Immature natural killer cell (primary cell): ENCODE data around the gene NPAS3. TPM values are rescaled to one million over a fixed set of nuclear protein-coding genes. Genes with fewer than 3 reads are reported as not detected.

ENCODE experiments used
- DNase-seq, 3 donors: peaks; one replicate each; pipeline ENCODE4 v3.0.0; 2022; ENCODE audit warnings: mixed read lengths in 1 of 3
- H3K27ac Mint-ChIP-seq, 6 donors: one replicate each; pipeline ENCODE4 v1.8.0; 2020; ENCODE audit warnings: mixed read lengths in 6 of 6, mild to moderate bottlenecking in 5 of 6, inconsistent platforms in 4 of 6, moderate library complexity in 3 of 6
- H3K27me3 Mint-ChIP-seq, 3 donors: one replicate each; pipeline ENCODE4 v1.8.0; 2020 to 2021; ENCODE audit warnings: low read depth in 3 of 3, mild to moderate bottlenecking in 3 of 3, mixed read lengths in 3 of 3, moderate library complexity in 3 of 3, inconsistent platforms in 1 of 3
- H3K36me3 Mint-ChIP-seq, 3 donors: one replicate each; pipeline ENCODE4 v1.8.0; 2020; ENCODE audit warnings: mixed read lengths in 3 of 3, inconsistent platforms in 2 of 3, mild to moderate bottlenecking in 2 of 3
- H3K4me1 Mint-ChIP-seq, 2 donors: one replicate each; pipeline ENCODE4 v1.8.0; 2020; ENCODE audit warnings: inconsistent platforms in 2 of 2, mild to moderate bottlenecking in 2 of 2, mixed read lengths in 2 of 2, moderate library complexity in 1 of 2
- H3K4me3 Mint-ChIP-seq, 5 donors: one replicate each; pipeline ENCODE4 v1.8.0; 2020; ENCODE audit warnings: mild to moderate bottlenecking in 5 of 5, mixed read lengths in 5 of 5, inconsistent platforms in 3 of 5, moderate library complexity in 3 of 5
- H3K9me3 Mint-ChIP-seq, 6 donors: one replicate each; pipeline ENCODE4 v1.8.0; 2020; ENCODE audit warnings: mild to moderate bottlenecking in 6 of 6, mixed read lengths in 6 of 6, inconsistent platforms in 4 of 6, moderate library complexity in 3 of 6
- polyA plus RNA-seq, 3 donors: library from polyadenylated mRNA; unstranded; fragments of 300-500 nt; fragmentation: Illumina TruSeq; gene quantifications; one replicate each; pipeline ENCODE4 v1.2.3, GENCODE V29; 2021

The NPAS3 gene
- polyA plus RNA-seq, 3 donors from 2014 or later = not detected

DNA sequence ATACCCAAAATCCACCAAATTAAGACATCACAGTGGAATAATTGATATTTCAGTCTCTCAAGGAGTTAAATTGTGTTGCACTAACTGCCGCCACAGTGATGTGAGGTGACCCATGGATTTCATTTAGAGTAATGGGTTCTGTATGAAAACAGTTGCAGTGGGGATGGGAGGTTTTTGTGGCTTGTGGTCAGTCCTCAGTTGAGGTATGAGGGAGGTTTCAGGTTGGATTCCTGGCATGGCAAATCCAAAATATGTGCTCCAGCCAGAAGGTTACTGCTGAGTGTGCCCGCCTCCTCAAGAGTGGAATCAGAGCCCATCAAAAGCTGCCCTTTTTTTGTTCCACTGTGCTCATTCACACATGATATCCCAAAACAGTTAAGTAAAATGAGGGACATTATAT lies 525.1 kb downstream of the NPAS3 start:
- H3K4me1 Mint-ChIP-seq = no peaks in the 10 kb centered on the region
- no peak overlapping the region for H3K4me3 Mint-ChIP-seq
- no peaks in the 10 kb centered on the region for H3K36me3 Mint-ChIP-seq
- peaks cover 0 to 1% (median 0%) of the 10 kb centered on the region in 3 donors for H3K27me3 Mint-ChIP-seq
- peaks cover 0 to 12% (median 4%) of the 10 kb centered on the region in 6 donors for H3K9me3 Mint-ChIP-seq
- no peak for DNase-seq
- H3K27ac Mint-ChIP-seq = no peak overlapping the region

DNA sequence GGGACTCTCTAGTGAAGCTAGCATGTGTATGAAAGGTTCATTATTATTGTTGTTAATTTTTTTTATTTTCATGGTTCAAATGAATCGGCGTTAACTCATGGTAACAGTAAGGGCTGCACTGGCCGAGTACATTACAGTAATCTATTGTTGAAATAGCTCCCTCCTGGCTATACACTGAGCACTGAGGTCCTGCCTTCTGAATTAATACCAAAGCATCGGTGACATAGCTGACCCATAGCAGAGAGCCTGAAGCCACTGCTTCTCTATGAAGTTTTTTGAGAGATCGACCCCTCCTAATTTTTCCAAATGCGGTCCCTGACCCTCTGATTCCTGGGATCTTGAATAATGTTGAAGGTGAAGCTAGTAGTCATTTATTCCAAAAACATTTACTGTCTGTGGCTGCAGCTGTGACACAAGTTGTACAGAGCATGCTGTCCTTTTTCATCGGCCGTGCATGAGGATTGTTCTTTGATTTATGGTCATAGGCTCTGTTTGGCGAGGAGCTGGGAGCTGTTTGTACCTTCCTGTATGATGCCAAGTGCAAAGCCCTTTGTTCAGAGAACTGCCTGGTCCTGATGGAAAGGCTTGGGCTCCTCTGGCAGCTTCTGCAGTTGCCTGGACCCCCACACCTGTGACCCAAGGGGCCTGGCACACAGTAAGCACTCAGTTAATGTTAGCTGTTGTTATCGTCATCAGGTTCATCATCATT lies 525.7 kb downstream of the NPAS3 start:
- peaks cover 0 to 12% (median 3%) of the 10 kb centered on the region in 6 donors for H3K9me3 Mint-ChIP-seq
- H3K36me3 Mint-ChIP-seq = no peaks in the 10 kb centered on the region
- H3K27me3 Mint-ChIP-seq = peaks cover 0 to 1% (median 0%) of the 10 kb centered on the region in 3 donors
- no peak overlapping the region for H3K4me3 Mint-ChIP-seq
- no peak overlapping the region for H3K27ac Mint-ChIP-seq
- H3K4me1 Mint-ChIP-seq = no peaks in the 10 kb centered on the region
- DNase-seq = no peak

DNA sequence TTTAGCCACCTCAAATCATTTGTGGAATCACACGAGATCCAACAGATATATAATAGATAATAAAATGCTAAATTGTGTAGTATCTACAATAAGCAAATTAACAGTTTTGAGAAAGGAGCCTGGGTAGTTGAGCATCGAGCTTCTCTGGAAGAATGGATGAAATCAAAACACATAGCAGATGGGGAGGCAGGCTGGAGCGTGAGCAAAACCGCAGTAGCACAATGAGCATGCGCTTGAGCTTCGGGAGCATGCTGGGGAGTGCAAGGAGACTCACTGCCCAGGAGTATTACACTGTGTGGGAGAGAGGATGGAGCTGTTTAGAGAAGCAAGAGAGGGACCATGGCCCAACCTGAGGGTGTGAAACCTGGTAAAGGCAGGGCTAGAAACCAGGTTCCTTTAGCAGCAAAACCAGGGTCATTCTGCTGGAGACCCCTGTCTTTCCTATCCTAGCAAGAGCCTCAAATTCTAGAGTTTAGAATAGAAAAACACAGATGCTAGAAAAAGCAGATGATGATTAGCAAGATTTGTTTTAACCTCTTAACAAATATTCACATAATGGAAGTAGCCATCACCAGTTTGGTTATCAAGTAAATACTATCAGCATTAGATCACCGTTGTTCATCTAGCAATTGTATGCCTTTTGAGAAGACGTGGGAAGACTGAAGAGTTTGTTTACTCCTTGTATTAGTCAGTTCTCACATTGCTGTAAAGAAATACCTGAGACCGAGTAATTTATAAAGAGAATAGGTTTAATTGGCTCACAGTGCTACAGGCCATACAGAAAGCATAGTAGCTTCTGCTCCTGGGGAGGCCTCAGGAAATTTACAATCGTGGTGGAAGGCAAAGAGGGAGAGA lies 527.4 kb downstream of the NPAS3 start:
- Mint-ChIP-seq H3K27ac (no peak overlapping the region), H3K36me3 (no peaks in the 10 kb centered on the region), H3K4me1 (no peaks in the 10 kb centered on the region), H3K27me3 (peaks cover 0 to 1% (median 0%) of the 10 kb centered on the region in 3 donors), H3K9me3 (peaks cover 0 to 12% (median 3%) of the 10 kb centered on the region in 6 donors), H3K4me3 (no peak overlapping the region)
- DNase-seq = no peak

DNA sequence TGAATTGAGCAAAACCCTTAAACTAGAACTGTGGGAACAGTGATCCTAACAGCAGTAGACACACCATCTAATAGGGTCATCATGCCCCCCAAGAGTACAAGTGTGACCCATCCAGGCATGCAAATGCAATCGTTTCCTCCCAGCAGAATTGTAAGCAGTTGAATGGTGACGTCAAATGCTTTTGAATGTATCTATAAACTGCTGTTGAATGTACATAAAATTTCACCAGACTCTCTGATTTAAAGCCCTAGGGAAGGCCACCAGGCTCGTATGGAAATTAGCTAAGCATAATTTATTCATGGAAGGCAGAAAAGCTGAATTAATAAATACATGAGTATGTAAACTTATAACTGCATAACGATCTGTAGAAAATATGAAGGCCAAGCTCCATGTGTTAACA lies 529.3 kb downstream of the NPAS3 start:
- no peak overlapping the region for H3K4me3 Mint-ChIP-seq
- H3K9me3 Mint-ChIP-seq = peaks cover 0 to 15% (median 6%) of the 10 kb centered on the region in 6 donors
- H3K27me3 Mint-ChIP-seq = peaks cover 0 to 1% (median 0%) of the 10 kb centered on the region in 3 donors
- H3K4me1 Mint-ChIP-seq = no peaks in the 10 kb centered on the region
- H3K36me3 Mint-ChIP-seq = no peaks in the 10 kb centered on the region
- no peak overlapping the region for H3K27ac Mint-ChIP-seq
- no peak for DNase-seq

- Mint-ChIP-seq H3K27ac (no peak overlapping the region), H3K9me3 (peaks cover 1 to 15% (median 8%) of the 10 kb centered on the region in 6 donors)
Measured at GRCh38 chr14:33469898-33470297, 531.2 kb downstream of the NPAS3 start.

DNA sequence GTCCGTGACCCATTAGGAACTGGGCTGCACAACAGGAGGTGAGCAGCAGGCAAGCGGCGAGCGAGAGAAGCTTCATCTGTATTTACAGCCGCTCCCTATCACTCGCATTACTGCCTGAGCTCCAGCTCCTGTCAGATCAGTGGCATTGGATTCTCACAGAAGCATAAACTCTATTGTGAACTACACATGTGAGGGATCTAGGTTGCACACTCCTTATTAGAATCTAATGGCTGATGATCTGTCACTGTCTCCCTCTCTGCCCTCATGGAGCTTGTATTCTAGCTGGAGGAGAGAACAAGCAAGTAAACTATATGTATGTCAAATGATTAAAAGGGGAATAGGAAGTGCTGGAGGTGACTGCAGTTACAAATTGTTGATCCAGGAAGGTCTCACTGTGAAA lies 533.1 kb downstream of the NPAS3 start:
- Mint-ChIP-seq H3K27ac (no peak overlapping the region), H3K4me3 (no peak overlapping the region), H3K27me3 (no peaks in the 10 kb centered on the region), H3K36me3 (no peaks in the 10 kb centered on the region), H3K4me1 (no peaks in the 10 kb centered on the region), H3K9me3 (peaks cover 1 to 15% (median 8%) of the 10 kb centered on the region in 6 donors)
- no peak for DNase-seq

More at GRCh38 chr14:33469898-33470297, 531.2 kb downstream of the NPAS3 start:
- Mint-ChIP-seq H3K36me3 (no peaks in the 10 kb centered on the region), H3K4me3 (no peak overlapping the region), H3K4me1 (no peaks in the 10 kb centered on the region), H3K27me3 (peaks cover 0 to 1% (median 0%) of the 10 kb centered on the region in 3 donors)
- no peak for DNase-seq

GRCh38 chr14:33475623-33476022 lies 536.9 kb downstream of the NPAS3 start:
- Mint-ChIP-seq H3K4me3 (no peak overlapping the region), H3K27me3 (peaks cover 0 to under 1% (median 0%) of the 10 kb centered on the region in 3 donors), H3K36me3 (no peaks in the 10 kb centered on the region), H3K27ac (no peak overlapping the region), H3K4me1 (no peaks in the 10 kb centered on the region), H3K9me3 (peaks cover 1 to 14% (median 5%) of the 10 kb centered on the region in 6 donors)
- no peak for DNase-seq

GRCh38 chr14:33477797-33478196 lies 539.1 kb downstream of the NPAS3 start:
- Mint-ChIP-seq H3K36me3 (no peaks in the 10 kb centered on the region), H3K27me3 (peaks cover 1 to 3% (median 3%) of the 10 kb centered on the region in 3 donors), H3K9me3 (peaks cover 1 to 9% (median 5%) of the 10 kb centered on the region in 6 donors), H3K4me1 (no peaks in the 10 kb centered on the region), H3K27ac (no peak overlapping the region), H3K4me3 (no peak overlapping the region)
- DNase-seq = no peak

DNA sequence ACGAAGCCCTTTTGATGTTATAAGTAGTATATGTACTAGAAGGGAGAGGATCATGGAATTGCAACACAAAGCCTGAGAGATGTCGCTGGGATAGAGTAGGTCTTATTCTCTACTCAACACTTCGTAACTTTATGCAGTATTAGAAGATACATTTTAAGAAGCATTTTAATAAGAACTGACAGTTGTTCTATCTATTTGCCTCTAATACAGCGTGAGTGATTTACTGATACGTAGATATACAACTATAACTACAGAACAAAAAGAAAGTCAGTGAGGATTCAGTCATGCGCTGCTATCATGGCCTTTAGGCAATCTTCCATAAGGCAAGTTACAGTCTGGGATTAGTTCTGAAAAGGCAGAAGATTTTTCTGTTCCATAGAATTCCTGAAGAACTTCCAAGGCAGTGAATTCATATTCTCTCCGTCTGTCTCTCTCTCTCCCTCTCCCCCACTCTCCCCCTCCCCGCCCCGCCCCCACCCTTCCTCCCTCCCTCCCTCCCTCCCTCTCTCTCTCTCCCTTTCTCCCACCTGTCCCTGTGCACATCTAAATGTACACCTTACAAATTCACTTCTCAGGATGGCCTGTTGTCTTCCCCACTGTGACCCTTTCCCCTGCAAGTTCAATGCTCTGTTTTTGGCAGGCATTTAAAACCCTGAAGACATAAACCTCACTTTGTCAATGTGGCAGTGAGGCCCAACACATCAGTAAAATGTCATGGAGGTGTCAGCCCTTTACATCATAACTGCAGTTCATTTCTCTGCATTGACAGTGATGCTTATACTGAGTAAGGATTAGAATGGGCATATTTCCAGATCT lies 541.6 kb downstream of the NPAS3 start:
- Mint-ChIP-seq H3K36me3 (no peaks in the 10 kb centered on the region), H3K27me3 (peaks cover 1 to 3% (median 3%) of the 10 kb centered on the region in 3 donors), H3K4me3 (no peak overlapping the region), H3K27ac (no peak overlapping the region), H3K9me3 (peaks cover 0 to 19% (median 5%) of the 10 kb centered on the region in 6 donors), H3K4me1 (no peaks in the 10 kb centered on the region)
- DNase-seq = no peak

GRCh38 chr14:33480887-33481184 lies 542.2 kb downstream of the NPAS3 start:
- Mint-ChIP-seq H3K4me3 (no peak overlapping the region), H3K36me3 (no peaks in the 10 kb centered on the region), H3K4me1 (no peaks in the 10 kb centered on the region), H3K27me3 (peaks cover 1 to 3% (median 3%) of the 10 kb centered on the region in 3 donors), H3K27ac (no peak overlapping the region), H3K9me3 (peaks cover 0 to 25% (median 5%) of the 10 kb centered on the region in 6 donors)
- DNase-seq = no peak

DNA sequence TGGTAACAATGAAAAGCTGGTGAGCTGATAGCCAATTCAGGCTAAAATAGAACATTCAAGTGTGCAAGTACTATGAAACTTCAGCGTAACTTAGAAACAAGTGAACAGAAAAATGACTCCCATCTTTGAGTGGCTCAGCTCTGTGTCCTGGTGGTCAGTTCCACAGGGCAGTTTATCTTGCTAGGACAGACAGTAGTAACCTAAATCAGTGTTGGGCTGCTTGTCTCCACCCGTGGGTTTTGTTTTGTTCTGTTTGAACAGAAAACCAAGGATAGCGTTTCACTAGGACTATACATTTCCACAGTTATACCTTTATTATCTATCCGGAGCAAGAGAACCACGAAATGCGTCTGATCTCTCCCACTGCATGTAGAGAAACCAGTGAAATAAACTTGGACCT lies 544.4 kb downstream of the NPAS3 start:
- Mint-ChIP-seq H3K27ac (no peak overlapping the region), H3K36me3 (no peaks in the 10 kb centered on the region), H3K9me3 (peaks cover 1 to 42% (median 7%) of the 10 kb centered on the region in 6 donors), H3K27me3 (peaks cover 3 to 5% (median 3%) of the 10 kb centered on the region in 3 donors), H3K4me3 (no peak overlapping the region), H3K4me1 (no peaks in the 10 kb centered on the region)
- DNase-seq = no peak

DNA sequence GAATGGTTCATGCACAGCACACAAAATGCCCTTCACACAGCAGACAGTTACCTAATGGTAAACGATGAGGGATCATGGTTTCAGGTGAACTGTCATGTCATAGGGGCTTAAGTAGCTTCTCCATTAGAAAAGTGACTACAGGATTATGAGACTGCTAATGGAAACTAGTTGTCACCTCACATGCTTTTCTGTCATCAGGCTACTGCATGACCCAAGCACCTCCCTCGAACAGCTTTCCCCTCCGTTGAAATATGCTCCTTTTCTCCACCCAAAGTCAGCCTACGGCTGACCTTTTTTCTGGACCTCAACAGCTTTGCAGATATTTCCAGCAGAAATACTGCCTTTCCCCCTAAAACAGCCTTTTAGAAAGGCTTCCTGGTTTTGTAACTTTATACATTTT lies 544.9 kb downstream of the NPAS3 start:
- Mint-ChIP-seq H3K4me3 (no peak overlapping the region), H3K9me3 (peaks cover 1 to 42% (median 7%) of the 10 kb centered on the region in 6 donors), H3K27me3 (peaks cover 3 to 5% (median 3%) of the 10 kb centered on the region in 3 donors), H3K4me1 (no peaks in the 10 kb centered on the region), H3K27ac (no peak overlapping the region), H3K36me3 (no peaks in the 10 kb centered on the region)
- DNase-seq = no peak

DNA sequence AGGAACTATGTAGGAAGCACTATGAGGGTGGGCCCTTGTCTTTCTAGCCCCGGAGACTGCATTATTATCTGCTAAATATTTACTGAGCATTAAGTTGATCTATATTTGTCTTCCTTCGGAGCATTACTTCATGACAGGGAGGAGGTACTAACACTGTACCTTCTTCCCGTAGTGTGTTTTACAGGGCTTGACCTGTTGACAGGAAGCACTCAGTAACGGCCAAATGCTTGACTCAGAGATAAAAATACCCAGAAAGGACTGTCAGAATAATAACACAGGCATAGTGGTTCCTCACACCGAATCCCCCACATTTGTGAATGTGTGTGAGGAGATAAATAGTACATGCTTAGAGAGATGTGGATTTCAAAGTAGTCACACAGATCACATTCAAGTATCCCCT lies 545.6 kb downstream of the NPAS3 start:
- no peak for DNase-seq
- no peaks in the 10 kb centered on the region for H3K4me1 Mint-ChIP-seq
- peaks cover 3 to 5% (median 3%) of the 10 kb centered on the region in 3 donors for H3K27me3 Mint-ChIP-seq
- no peaks in the 10 kb centered on the region for H3K36me3 Mint-ChIP-seq
- no peak overlapping the region for H3K4me3 Mint-ChIP-seq
- H3K9me3 Mint-ChIP-seq = peaks cover 1 to 39% (median 7%) of the 10 kb centered on the region in 6 donors
- no peak overlapping the region for H3K27ac Mint-ChIP-seq
